Activated naive CD4-positive, alpha-beta T cell treated with Interleukin-2 at 50 U/mL for 16 hours (primary cell): Measurements from ENCODE around the gene PLXDC2.

Experiments
- DNase-seq: peaks from one replicate; pipeline ENCODE4 v3.0.0-alpha.2; 2020

The PLXDC2 gene

DNA sequence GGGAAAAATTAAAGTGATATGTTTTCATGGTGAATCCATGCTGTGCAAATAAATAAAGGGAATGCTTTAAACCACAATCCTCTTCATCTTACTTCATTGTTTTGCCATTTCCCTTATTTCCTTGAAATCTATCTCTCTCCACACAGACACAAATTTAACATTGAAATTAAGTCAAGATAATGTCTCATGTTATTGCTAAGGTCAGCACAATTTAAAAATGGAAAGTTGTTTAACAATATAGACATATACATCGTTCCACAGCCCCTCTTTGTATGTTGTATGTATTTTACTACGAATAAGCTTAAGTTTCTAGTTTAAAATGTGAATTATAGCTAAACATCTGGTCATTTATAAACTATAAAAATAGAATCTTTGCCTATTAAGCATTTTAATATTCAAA lies 256.9 kb downstream of the PLXDC2 start:
- no peak for DNase-seq

DNA sequence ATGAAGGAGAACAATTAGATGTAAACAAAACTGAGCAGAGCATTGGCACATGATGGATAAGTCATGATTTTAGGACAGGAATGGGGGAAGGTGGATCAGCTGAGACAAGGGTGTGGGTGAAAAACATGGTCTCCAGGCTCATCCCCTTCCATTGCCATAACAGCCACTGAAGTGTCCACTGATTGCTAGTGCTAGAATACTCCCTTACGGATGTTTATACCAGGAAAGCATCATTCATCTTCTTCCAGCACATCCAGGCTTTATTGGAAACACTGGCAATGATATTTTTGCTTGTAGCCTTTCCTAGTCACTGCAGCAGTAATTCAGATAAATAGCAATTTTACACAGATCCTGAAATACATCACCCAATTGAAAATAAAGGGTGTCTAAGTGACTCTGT lies 259.5 kb downstream of the PLXDC2 start:
- no peak for DNase-seq

DNA sequence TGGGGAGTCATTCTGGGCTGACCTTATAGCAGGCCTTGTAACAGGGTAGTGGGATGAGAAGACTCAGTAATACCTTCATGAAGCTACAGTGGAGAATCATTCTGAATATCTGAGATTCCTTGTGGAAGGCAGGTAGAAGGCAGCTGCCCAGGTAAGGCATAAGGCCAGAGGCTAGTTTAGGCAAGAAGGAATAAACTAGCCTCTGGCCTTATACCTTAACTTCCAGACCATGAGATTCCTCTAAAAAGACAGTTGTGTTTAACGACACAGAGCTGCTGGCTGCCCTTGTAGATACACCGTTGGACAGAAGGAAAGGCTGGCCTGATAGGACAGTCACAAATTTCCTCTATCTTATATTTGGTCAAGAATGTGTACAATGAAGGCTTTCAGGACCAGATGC lies 268.2 kb downstream of the PLXDC2 start:
- no peak for DNase-seq

DNA sequence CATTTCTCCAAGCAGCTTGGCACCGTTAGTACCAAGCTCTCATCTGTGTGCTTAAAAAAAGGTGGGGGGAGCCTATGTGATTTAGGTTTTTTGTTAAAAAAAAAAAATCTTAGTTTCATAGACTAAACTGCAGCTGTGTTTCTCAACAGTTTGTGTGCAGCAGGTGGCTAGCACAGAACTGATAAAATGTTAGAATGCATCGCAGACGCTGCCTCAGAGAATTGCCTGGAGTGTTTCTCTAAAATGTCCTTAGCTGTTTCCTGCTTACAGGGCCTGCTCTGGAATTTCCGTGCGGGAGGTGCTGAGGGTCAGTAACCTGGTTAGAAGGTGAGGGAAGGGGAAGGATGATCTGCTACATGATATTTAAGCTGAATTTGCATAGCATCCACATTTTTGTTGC lies 268.9 kb downstream of the PLXDC2 start:
- no peak for DNase-seq

DNA sequence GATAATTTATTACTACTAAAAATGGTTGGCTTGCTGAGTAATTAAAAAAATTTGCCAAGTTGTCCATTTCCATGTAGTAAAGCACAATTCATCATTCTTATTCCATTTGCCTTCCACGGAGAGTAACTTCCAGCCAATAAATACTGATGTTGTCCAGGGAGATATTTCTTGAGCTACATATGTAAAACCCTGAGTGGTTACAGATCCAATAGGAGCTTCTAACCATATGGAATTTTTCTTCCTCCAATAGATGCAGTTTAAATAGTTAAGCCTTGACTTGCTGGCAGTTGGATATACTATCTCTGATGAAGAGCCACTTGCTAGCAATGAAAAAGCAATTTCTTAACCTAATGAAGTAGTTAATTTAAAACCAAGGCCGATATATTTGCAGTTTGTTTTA lies 271.1 kb downstream of the PLXDC2 start:
- no peak for DNase-seq

GRCh38 chr10:20088061-20088701 lies 271.9 kb downstream of the PLXDC2 start:
- no peak for DNase-seq

DNA sequence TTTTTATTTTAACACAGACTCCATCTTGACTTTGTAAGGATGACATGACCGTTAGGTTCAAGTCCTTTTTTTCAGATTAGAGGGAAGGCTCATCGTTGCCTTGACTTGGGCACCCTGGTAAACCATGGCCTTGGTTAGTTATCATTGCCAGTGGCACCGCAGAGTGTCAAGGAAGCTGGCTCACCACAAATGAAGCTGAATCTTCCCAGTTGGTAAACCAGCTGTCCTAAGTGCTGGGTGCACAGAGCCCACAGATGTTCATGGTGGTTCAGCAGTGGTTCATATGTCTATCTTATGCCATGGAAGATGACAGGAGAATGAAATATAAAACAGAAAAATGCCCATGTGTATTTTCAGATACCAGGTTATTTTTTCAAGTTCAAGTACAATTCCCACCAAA lies 273.6 kb downstream of the PLXDC2 start:
- no peak for DNase-seq

- DNase-seq = no peak
These were observed 274.6 kb downstream of the PLXDC2 start for GRCh38 chr10:20090831-20091230.

GRCh38 chr10:20091698-20092097 lies 275.5 kb downstream of the PLXDC2 start:
- DNase-seq = no peak

DNA sequence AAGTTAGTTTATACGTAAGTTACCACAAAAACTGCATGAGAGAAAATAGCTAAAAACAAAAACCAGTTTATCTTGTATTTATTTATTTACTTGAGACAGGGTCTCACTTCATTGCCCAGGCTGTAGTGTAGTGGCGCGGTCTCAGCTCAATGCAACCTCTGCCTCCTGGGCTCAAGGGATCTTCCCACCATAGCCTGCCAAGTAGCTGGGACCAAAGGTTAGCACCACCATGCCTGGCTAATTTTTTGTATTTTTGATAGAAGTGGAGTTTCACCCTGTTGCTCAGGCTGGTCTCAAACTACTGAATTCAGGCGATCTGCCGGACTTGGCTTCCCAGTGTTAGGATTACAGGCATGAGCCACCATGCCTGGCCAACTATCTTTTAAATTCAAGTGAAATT lies 277.4 kb downstream of the PLXDC2 start:
- DNase-seq = no peak

DNA sequence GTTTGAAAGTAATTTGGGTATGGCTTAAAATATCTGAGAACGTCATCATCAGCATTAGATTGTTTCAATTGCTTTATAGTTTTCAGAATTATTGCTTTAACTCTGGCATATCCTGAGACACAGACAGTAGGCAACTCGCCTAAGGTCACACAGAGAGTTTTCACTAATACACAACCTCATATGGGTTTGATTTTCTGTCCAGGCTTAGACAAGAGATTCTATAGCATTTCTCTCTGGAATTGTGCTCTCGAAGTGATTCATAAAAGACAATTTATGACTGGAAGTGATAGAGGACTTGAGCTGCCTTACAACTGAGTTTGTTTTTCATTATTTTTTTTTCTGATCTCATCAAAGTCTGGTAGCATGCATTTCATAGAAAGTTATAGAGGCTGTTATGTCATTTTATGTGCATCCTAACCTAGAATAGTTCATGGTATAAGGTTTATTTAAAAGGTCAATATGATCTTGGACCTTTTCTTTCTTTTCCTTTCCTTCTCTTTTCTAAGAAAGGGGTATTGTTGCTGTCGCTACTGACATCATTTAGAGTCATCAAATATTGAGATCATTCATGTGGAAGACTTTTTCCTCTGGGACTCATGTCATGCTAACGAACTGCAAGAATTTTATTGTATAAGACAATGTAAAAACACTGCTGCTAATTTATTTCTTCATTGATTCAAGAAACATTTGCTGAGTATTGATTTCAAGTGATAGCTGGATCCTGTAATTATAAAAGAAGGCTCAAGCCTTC lies 278.2 kb downstream of the PLXDC2 start:
- no peak for DNase-seq

GRCh38 chr10:20100171-20100570 lies 283.9 kb downstream of the PLXDC2 start:
- no peak for DNase-seq

- DNase-seq = no peak
These were observed 289.0 kb downstream of the PLXDC2 start for GRCh38 chr10:20105236-20105635.

GRCh38 chr10:20105931-20106330 lies 289.7 kb downstream of the PLXDC2 start:
- DNase-seq = no peak

DNA sequence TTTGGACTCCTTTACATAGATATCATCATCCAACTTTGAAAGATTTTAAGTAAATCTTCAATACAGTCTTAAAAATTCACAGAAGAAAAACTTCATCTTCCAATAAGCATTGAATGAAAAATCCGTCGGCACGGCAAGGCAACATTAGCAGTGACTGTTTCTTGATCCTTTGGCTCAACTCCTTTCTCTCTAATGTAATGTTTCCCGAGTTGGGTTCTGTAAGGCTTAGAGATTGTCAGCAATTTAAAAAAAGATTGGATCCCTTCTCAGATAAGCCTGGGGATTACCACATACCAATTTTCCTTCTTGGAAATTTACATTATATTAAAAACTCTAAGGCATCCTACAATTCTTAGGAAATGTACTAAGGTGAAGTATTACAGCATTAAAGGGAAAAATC lies 291.8 kb downstream of the PLXDC2 start:
- DNase-seq = no peak

- DNase-seq = no peak
These were observed 293.4 kb downstream of the PLXDC2 start for GRCh38 chr10:20109613-20110012.

DNA sequence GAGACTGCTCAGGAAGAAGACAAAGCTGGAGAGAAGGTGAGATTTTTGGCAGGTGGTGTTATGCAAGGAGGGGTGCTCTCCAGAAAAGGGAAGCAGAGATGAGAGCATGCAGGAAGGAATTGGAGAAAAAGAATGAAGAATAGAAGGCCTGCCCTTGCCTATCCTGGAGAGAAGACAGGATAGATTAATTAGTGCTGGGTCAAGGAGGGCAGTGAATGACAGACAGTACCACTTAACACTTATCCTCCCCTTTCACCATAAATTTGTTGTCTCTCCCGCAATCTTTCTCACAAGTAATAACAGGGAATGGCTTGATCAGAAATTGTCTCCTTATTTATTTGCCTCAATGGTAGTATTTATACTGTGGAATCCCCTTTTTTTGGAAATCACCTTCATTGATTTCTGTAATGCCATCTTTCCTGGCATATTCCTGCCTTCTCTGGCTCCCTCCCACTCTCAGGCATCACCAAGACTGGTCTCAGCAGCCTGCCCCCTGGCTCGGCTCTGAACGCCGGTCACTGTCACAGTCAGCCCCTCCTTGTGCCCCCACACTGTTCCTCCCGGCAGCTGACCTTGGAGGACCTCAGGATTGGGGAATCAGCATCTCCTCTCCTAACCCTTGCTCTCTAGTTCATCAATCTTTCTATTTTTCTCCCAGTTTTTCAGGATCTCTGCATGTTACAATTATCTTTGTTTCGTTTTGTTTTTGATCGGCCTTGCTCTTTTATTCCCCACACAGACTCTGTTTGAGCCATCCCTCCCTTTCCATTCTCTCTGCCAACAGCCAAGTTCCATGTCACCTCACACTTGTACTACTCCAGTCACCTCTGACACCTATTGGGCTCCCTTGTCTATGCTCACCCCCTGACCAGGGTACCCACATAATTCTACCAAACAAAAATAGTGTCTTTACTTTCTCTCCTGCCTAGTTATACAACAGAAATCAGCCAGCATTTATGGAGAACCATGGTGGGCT lies 294.2 kb downstream of the PLXDC2 start:
- DNase-seq = no peak

GRCh38 chr10:20114179-20114578 lies 297.9 kb downstream of the PLXDC2 start:
- no peak for DNase-seq

DNA sequence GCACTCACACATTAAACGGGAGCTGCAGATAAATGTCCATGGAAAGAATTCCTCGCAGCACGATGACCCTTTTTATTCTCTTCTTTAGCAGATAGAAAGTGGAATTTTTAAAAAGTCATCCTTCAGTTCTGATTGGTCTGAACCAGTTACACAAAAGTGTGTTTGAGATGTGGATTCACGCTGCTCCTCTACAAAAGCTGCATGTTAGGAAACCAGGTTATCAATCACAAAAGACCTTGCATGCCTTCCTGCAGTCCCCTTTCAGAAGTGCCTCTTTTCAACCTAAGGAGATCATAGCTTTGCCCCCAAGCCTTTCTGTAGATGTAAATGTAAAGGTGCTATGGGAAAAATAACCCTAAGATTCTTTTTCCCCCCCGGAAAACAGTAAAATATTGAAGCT lies 299.7 kb downstream of the PLXDC2 start:
- no peak for DNase-seq

DNA sequence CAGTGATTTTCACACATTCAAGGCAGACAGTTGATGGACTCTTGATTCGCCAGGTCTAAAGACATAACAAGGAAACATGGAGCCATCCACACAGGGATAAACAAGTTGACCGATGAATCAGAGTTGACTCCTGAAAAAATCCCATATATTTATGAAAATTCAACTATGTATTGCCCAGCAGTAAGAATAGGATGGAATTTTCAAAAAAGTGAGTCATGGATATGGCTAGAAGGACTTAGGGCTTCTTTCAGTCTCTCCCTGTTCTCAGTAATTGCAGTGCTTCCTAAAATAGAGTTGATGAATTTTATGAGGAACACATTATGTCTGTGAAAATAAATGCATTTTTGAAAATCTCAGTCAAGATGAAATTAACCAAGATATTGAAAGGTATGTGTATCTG lies 301.2 kb downstream of the PLXDC2 start:
- no peak for DNase-seq

DNA sequence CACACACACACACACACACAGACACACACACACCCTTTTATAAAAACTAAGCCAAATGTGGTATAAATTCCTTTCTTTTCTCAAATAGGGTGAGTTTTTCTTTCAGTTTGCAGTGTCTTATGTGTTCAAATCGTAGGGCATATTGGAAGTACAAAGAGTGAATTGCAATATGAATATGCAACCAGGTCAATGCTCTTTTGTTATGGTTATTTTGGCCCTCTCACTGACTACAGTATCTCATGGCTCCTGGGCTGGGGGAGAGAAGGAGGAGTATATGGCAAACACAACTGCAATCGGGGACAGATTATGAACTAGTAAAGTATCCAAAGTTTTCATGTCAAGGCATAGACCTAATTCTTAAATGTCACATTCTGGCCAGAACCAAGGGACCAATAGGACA lies 301.9 kb downstream of the PLXDC2 start:
- no peak for DNase-seq

- no peak for DNase-seq
These were observed 312.6 kb downstream of the PLXDC2 start for GRCh38 chr10:20128811-20129210.

DNA sequence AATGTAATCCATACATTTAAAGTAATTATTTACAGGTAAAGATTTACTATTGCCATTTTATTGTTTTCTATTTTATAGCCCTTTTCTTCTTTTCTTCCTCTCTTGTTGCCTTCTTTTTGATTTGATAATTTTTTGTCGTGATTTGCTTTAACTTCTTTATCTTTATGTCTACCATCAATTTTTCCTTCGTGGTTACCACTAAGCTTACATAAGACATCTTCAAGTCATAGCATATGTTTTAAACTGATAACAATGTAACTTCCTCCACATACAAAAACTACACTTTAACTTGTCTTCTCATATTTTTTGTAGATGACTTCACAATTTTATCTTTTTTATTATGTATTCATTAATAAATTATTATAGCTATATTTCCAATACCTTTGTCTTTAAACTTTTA lies 316.6 kb downstream of the PLXDC2 start:
- DNase-seq = no peak
